Measurements from ENCODE around the gene BCR. TPM values are rescaled to one million over a fixed set of nuclear protein-coding genes. Genes with fewer than 3 reads are reported as not detected.

BCR gene
- total and polyA plus RNA-seq, 2 of the 4 experiments (the other 2 are of a cell fraction) = 28.9 to 44.6 TPM

DNA sequence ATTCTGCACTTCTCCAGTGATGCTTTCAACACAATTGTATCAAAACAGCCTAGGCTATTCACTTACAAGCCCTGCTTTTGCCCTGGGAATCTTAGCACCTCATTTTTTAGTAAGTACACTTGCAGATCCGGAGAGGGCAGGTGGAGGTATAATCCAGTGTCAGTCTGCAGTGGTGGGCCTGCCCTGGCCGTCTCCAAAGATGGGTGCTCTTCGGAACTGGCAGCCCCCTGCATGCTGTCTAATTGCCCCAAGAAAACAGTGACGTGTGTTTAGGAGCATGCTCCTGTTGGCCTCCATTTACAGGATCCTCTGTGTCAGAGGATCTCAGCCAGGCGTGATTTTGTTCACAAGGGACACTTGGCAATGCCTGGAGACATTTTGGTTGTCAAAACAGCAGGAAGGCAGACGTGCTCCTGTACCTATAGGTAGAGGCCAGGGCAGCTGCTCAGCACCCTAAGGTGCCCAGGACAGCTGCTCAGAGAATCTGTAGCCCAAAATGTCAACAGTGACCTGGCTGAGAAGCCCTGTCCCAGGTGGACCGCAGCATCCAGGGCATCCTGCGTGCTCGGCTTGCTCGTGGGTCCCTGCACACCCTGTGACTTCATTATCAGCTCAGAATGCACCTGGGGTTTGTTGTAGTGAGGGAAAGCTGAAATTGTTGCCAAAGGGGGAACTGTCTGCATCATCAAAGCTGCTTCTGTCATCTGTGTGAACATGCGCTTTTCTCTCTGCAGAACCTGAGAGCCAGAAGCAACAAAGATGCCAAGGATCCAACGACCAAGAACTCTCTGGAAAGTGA, 90.7 kb downstream of the BCR start (continued):
- TF ChIP-seq POLR2A (IDR thresholded peaks at IDR 0.05; ENCODE audit: low read depth, low read length) = no peak

DNA sequence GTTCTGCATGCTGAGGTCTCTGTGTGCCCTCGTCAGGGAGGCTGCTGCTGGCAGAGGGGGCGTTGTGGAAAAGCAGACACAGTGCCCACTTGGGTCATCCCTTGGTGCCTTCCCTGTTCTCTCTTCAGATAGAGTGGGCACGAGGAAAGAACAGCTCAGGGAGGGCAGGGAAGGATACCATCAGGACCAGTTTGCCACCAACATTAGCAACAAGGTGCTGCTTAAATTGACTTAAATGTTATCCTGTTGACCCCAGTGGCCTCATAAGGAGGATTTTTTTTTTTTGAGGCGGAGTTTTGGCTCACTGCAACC, 91.2 kb downstream of the BCR start:
- TF ChIP-seq CHD1 (IDR thresholded peaks at IDR 0.05; ENCODE audit: low read depth, low read length) = no peak
- no peak for TF ChIP-seq MXI1 (IDR thresholded peaks at IDR 0.05; ENCODE audit: borderline replicate concordance, low read depth, low read length)
- H2AK9ac ChIP-seq (replicated peaks; ENCODE audit: low read depth, low read length, poor library complexity) = no peak overlapping the region
- no peak overlapping the region for H4K8ac ChIP-seq (ENCODE audit: low read depth in 2 of 2, low read length in 2 of 2)
- BruUV-seq (replicated peaks) = no TSS peak
- no peaks in the 10 kb centered on the region for H3K27me3 ChIP-seq (ENCODE audit: control insufficient read depth, insufficient read depth, low read length)
- H3K9me1 ChIP-seq (ENCODE audit: insufficient read depth, low read length) = no peaks in the 10 kb centered on the region
- ChIA-PET POLR2A (ENCODE audit: unreplicated experiment) (no interaction called here), CTCF (interaction anchor here (1.7 kb wide), 1 partner anchor 10 kb away, joined by 6 read pairs; no protein-coding TSS in a partner anchor)
- H3K27ac ChIP-seq (ENCODE audit: insufficient read depth, low read length) = no peak overlapping the region
- H3K36me3 ChIP-seq (ENCODE audit: control insufficient read depth, insufficient read depth, low read length) = peaks cover 49% of the 10 kb centered on the region
- 100% methylated on average over 1 of the region's 4 CpGs; no CpG with 5 or more reads in 1 of the 2 experiments for WGBS, 2 experiments (ENCODE audit: extremely low coverage in 2 of 2, insufficient read length in 1 of 2)
- no peak for ATAC-seq (ENCODE audit: low read depth)
- no peak overlapping the region for H2AFZ ChIP-seq (replicated peaks; ENCODE audit: low read length, poor library complexity)
- H4K91ac ChIP-seq (ENCODE audit: insufficient read depth, low read depth, low read length) = no peak overlapping the region
- H3K18ac ChIP-seq (ENCODE audit: low read depth, low read length) = no peak overlapping the region
- in situ Hi-C loops (cut with MboI; ENCODE audit: low sequenced_read_pairs) (no loop called here), intact Hi-C loops (cut with micrococcal nuclease) (no loop called here), dilution Hi-C loops (cut with HindIII; ENCODE audit: low sequenced_read_pairs, unreplicated experiment) (no loop called here)
- no peak overlapping the region for H3K4me2 ChIP-seq (ENCODE audit: low read depth, low read length)
- H3K9me3 ChIP-seq (ENCODE audit: control insufficient read depth, insufficient read depth, low read length) = no peaks in the 10 kb centered on the region
- no peak overlapping the region for H2AK5ac ChIP-seq (ENCODE audit: low read depth, low read length)
- no peak overlapping the region for H2BK15ac ChIP-seq (ENCODE audit: low read depth, low read length)
- H2BK5ac ChIP-seq (ENCODE audit: low read depth, low read length, poor library complexity, severe bottlenecking) = no peak overlapping the region
- H3K79me1 ChIP-seq (ENCODE audit: low read depth in 1 of 2, low read length in 2 of 2) = no peaks in the 10 kb centered on the region
- H2BK20ac ChIP-seq (ENCODE audit: low read depth, low read length) = no peak overlapping the region
- no peaks in the 10 kb centered on the region for H3K4me1 ChIP-seq (ENCODE audit: control insufficient read depth, insufficient read depth, low read length)
- no peak overlapping the region for H3K14ac ChIP-seq (replicated peaks; ENCODE audit: low read depth, low read length)
- no peak overlapping the region for H3K9ac ChIP-seq (ENCODE audit: low read depth, low read length)
- no peak overlapping the region for H2BK120ac ChIP-seq (ENCODE audit: low read depth, low read length)
- H4K20me1 ChIP-seq (ENCODE audit: insufficient read depth, low read length) = no peaks in the 10 kb centered on the region; the same call in 1 of the 2 replicates
- H3K23ac ChIP-seq (ENCODE audit: low read depth, low read length) = no peak overlapping the region
- H4K5ac ChIP-seq (ENCODE audit: low read depth, low read length) = no peak overlapping the region
- no peak overlapping the region for H3K56ac ChIP-seq (ENCODE audit: extremely low read depth, insufficient read depth, low read length)
- no peak overlapping the region for H3K4ac ChIP-seq (ENCODE audit: low read depth, low read length)
- no peak overlapping the region for H3K4me3 ChIP-seq (ENCODE audit: insufficient read depth, low read depth, low read length)
- no peak for DNase-seq

All from IMR-90 (cell line).